Transverse colon (tissue), 4 donors: ENCODE measurements around the gene INAFM2. TPM values are rescaled to one million over a fixed set of nuclear protein-coding genes. Genes with fewer than 3 reads are reported as not detected.

ENCODE experiments used
- DNase-seq: peaks from one replicate; pipeline ENCODE4 v3.0.0-alpha.2; 2019
- H3K27ac ChIP-seq, 4 donors: fragments of 200-600 bp; sonication (generic); 2 replicates each; pipeline ENCODE4 v1.5.1; 2016 to 2018; ENCODE audit warnings: inconsistent platforms in 4 of 4
- H3K27me3 ChIP-seq: fragments of 200-600 bp; sonication (generic); 2 replicates; pipeline ENCODE4 v1.5.1; 2017; ENCODE audit warnings: inconsistent platforms
- H3K36me3 ChIP-seq, 4 donors: fragments of 200-600 bp; sonication (generic); 2 replicates each; pipeline ENCODE4 v1.5.1; 2017 to 2019; ENCODE audit warnings: inconsistent platforms in 4 of 4
- H3K4me1 ChIP-seq, 4 donors: fragments of 200-600 bp; sonication (generic); 2 replicates each; pipeline ENCODE4 v1.5.1; 2017 to 2020; ENCODE audit warnings: inconsistent platforms in 4 of 4
- H3K4me3 ChIP-seq, 4 donors: fragments of 200-600 bp; sonication (generic); 1 replicate in 1 of 4; 2 replicates in 3 of 4; pipeline versions ENCODE4 v1.5.1 to v1.6.1; 2017 to 2019; ENCODE audit warnings: inconsistent platforms in 4 of 4
- H3K9me3 ChIP-seq, 2 donors: fragments of 200-600 bp; sonication (generic); 2 replicates each; pipeline ENCODE4 v1.5.1; 2017 to 2019; ENCODE audit warnings: inconsistent platforms in 2 of 2
- EP300 ChIP-seq: sonication (generic); formaldehyde crosslinking; IDR thresholded peaks from one replicate; pipeline ENCODE4 v1.6.1; 2017; ENCODE audit warnings: antibody characterized with exemption, low read depth
- POLR2A ChIP-seq: fragments of 450-650 bp; IDR thresholded peaks from one replicate; pipeline ENCODE4 v1.6.1; 2016; ENCODE audit warnings: antibody characterized with exemption, mild to moderate bottlenecking, moderate library complexity
- POLR2AphosphoS5 ChIP-seq, 3 donors: sonication (generic); formaldehyde crosslinking; IDR thresholded peaks; one replicate each; pipeline ENCODE4 v1.6.1; 2016; ENCODE audit warnings: antibody characterized with exemption in 3 of 3
- WGBS, 2 donors: methylation state at CpG; one replicate each; pipeline ENCODE4 v1.1.5; 2018; ENCODE audit warnings: low coverage in 1 of 2; 5-methylcytosine and 5-hydroxymethylcytosine counted together
- in situ Hi-C, 4 donors: fragments of 200-750 bp; cut with MboI; loops; one replicate each; pipeline versions ENCODE4 v1.15.0 to v1.15.1; 2017; ENCODE audit warnings: low sequenced_read_pairs in 3 of 4, low pct_ligation_motif_present in 1 of 4, low pct_unique_long_range_greater_than_20kb in 1 of 4
- intact Hi-C: fragments of 100-400 bp; cut with DNase I; formaldehyde crosslinking; loops from one replicate; pipeline ENCODE4 v1.15.1; 2023; ENCODE audit warnings: low total_unique reads
- total RNA-seq, 4 donors: library from RNA; depleted of rRNA; stranded (reverse); fragments of >200 nt; gene quantifications; one replicate each; pipeline ENCODE4 v1.1.0, GENCODE V29; 2016
- TF ChIP-seq, protein P1 (sequence below), 5 experiments: fragments of 200-600 bp in 3 of 5; fragments of 450-650 bp in 2 of 5; sonication (generic) in 3 of 5; IDR thresholded peaks; 1 replicate in 2 of 5; 2 replicates in 3 of 5; pipeline ENCODE4 v1.5.1; 2016 to 2017; ENCODE audit warnings: antibody characterized with exemption in 5 of 5, inconsistent platforms in 3 of 5, mild to moderate bottlenecking in 2 of 5, moderate library complexity in 1 of 5

INAFM2 gene
- total RNA-seq, 4 donors from 2014 or later = 14.5 to 62.1 (median 19.4) TPM

DNA sequence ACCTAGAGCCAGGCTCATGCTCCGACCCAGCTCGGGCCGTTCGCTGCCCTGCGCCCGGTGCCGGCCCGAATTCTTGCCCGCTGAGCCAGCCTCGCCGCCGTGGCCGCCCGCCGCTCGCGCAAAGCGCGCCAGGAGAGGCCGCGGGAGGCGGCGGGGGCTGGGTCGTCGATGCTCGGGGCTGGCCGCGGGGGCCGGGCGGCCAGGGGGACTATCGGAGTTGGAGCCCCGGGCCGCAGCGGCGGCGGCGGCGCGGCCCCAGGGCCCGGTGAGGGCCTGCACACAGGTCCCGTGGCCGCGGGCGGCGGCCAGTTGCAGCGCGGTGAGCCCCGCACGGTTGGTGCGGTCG is 41.7 kb upstream of the INAFM2 start:
- Histone ChIP-seq H3K36me3 (no peaks in the 10 kb centered on the region), H3K9me3 (no peaks in the 10 kb centered on the region), H3K4me3 (peak overlapping the region in 3 of 4 donors; percentile 17 to 47 (median 41)), H3K4me1 (peaks cover 3 to 36% (median 33%) of the 10 kb centered on the region in 4 donors), H3K27ac (no peak overlapping the region), H3K27me3 (peaks cover 57% of the 10 kb centered on the region)
- intact Hi-C loops = loop anchor here (5.0 kb wide), 1 partner anchor 141 kb away; no protein-coding TSS in a partner anchor
- TF ChIP-seq POLR2AphosphoS5 (IDR thresholded peaks at IDR 0.05) (no peak), POLR2A (no peak), EP300 (no peak)
- TF ChIP-seq, protein P1, sequence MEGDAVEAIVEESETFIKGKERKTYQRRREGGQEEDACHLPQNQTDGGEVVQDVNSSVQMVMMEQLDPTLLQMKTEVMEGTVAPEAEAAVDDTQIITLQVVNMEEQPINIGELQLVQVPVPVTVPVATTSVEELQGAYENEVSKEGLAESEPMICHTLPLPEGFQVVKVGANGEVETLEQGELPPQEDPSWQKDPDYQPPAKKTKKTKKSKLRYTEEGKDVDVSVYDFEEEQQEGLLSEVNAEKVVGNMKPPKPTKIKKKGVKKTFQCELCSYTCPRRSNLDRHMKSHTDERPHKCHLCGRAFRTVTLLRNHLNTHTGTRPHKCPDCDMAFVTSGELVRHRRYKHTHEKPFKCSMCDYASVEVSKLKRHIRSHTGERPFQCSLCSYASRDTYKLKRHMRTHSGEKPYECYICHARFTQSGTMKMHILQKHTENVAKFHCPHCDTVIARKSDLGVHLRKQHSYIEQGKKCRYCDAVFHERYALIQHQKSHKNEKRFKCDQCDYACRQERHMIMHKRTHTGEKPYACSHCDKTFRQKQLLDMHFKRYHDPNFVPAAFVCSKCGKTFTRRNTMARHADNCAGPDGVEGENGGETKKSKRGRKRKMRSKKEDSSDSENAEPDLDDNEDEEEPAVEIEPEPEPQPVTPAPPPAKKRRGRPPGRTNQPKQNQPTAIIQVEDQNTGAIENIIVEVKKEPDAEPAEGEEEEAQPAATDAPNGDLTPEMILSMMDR (IDR thresholded peaks at IDR 0.05) = no peak
- whole genome bisulfite sequencing, 2 donors = 34% methylated on average over 9 of the region's 51 CpGs; no CpG with 5 or more reads in 1 of the 2 donors
- no peak for DNase-seq
- in situ Hi-C loops = no loop called here

DNA sequence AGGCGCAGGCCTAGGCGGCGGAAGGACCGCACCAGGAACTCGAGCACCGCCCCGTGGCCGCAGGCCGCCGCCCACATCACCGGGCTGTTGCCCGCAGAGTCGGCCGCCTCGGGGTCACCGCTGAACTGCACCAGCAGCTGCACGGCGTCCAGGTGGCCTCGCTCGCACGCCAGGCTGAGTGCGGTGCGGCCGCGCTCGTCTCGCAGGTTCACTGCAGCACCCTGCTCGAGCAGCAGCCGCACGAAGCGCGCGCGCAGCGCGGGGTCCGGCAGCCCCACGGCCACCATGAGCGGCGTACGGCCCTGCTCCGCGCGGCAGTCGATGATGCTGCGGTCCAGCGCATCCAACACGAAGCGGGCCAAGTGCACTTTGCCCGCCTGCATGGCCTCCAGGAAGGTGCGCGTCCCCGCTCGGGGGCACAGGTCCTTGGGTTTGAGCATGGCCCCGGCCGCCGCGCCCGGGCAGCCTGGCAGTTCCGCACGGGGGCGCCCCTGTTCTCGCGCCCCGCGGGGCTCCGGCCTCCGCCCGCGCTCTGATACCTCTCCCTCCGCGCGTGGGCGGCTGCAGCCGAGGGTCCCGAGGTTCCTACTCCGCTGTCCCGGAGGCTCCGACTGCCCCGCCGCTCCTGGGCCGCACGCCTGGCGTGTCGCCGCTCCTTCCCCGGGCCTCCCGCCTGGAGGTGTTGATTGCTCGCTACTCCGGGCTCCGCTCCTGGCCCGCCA is 41.2 kb upstream of the INAFM2 start:
- TF ChIP-seq, protein P1 (IDR thresholded peaks at IDR 0.05) = peak in 4 of 5 experiments; percentile 29 to 51 (median 36)
- TF ChIP-seq EP300 = no peak
- H3K27ac ChIP-seq = peak overlapping the region in 1 of 4 donors; percentile 8
- 2% methylated on average over 37 of the region's 92 CpGs; no CpG with 5 or more reads in 1 of the 2 donors for WGBS, 2 donors
- intact Hi-C loops = loop anchor here (5.0 kb wide), 1 partner anchor 140 kb away; no protein-coding TSS in a partner anchor
- no peaks in the 10 kb centered on the region for H3K36me3 ChIP-seq
- peak; percentile 50 for DNase-seq
- H3K4me1 ChIP-seq = peaks cover 3 to 36% (median 33%) of the 10 kb centered on the region in 4 donors
- no peaks in the 10 kb centered on the region for H3K9me3 ChIP-seq
- in situ Hi-C loops = no loop called here
- peaks cover 57% of the 10 kb centered on the region for H3K27me3 ChIP-seq
- H3K4me3 ChIP-seq = peak overlapping the region; percentile 16 to 47 (median 29)

DNA sequence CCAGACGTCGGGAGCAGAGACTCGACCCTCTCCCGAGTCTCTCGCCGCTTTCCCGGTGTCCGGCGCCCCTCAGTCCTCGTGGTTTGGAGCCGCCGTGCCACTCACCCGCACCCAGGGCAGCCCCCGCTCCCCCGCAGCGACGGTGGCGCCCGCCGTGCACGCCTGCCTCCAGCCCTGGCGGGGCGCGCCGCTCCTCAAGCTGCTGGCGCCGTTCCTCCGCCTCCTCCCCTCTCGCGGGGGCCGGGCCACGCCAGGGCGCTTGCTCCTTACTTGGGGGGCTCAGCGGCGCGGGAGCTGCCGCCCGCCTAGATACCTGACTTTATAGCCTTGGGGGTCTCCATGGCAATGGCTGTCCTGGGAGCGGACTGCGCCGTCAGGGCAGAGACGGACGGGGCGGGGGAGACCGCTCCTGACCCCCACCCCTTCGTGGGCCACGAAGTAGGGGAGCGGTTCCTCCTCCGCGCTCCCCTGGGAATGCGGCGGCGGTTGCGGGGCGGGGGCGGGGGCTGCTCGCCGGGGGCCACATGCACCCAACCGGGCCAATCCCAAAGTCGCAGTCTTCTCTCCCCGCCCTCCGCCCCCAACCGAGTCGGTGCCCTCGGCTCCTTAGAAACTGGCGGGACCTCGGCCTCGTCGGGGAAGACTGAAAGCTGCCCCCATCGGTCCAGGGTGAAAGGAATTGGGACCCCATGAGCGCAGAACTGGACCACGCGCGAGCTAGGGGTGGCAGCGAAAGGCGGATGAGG is 40.5 kb upstream of the INAFM2 start, which contains the start of gene ANKRD63:
Gene ANKRD63 (minus strand): TSS at position 196 of the 746 bp plus-strand sequence. CDS start 478 bp downstream, outside the sequence.
- Histone ChIP-seq H3K4me3 (peak within 1 kb of the TSS; percentile 16 to 47 (median 29)), H3K9me3 (no peaks in the 10 kb centered on the region), H3K36me3 (no peaks in the 10 kb centered on the region), H3K27me3 (peaks cover 50% of the 10 kb centered on the region), H3K4me1 (peaks cover 3 to 36% (median 33%) of the 10 kb centered on the region in 4 donors), H3K27ac (peak within 1 kb of the TSS in 1 of 4 donors; percentile 8)
- in situ Hi-C loops = no loop called here
- no peak for TF ChIP-seq EP300
- TF ChIP-seq POLR2AphosphoS5 (IDR thresholded peaks at IDR 0.05) = no peak
- TF ChIP-seq POLR2A = no peak
- TF ChIP-seq, protein P1 (IDR thresholded peaks at IDR 0.05) = no peak
- intact Hi-C loops = loop anchor here (5.0 kb wide), 1 partner anchor 139 kb away; no protein-coding TSS in a partner anchor
- 8% methylated on average over 27 of the region's 76 CpGs; no CpG with 5 or more reads in 1 of the 2 donors for WGBS, 2 donors
- peak; percentile 36 for DNase-seq
